HG03097 (cell line): ENCODE measurements around the gene FAIM.
"Not testable (repeated sequence)": the region's sequence is repeated elsewhere in the genome, so short reads cannot be mapped to it uniquely, and the experiment has no call there.

ENCODE experiments used
- ATAC-seq: cut with Tn5 transposase; IDR thresholded peaks from one replicate; pipeline ENCODE4 v1.9.1; 2021; ENCODE audit not compliant: unreplicated experiment, low FRiP score

The FAIM gene

GRCh38 chr3:138675393-138675792 lies 66.8 kb downstream of the FAIM start:
- no peak for ATAC-seq

GRCh38 chr3:138678086-138678485 lies 69.5 kb downstream of the FAIM start:
- no peak for ATAC-seq

- ATAC-seq = no peak
These were observed 70.4 kb downstream of the FAIM start for GRCh38 chr3:138678874-138679392.

GRCh38 chr3:138680974-138681373 lies 72.4 kb downstream of the FAIM start:
- ATAC-seq = not testable (repeated sequence)

GRCh38 chr3:138681463-138682220 lies 73.1 kb downstream of the FAIM start:
- ATAC-seq = no peak

GRCh38 chr3:138682648-138683047 lies 74.1 kb downstream of the FAIM start:
- no peak for ATAC-seq
